Anterior cingulate cortex (tissue), 58 donors: ENCODE results near the gene ATP7B.
"Not testable (repeated sequence)": the region's sequence is repeated elsewhere in the genome, so short reads cannot be mapped to it uniquely, and the experiment has no call there.

ENCODE experiments used
- DNase-seq, 58 donors: peaks; one replicate each; lab custom pipeline; 2025; lab: John Stamatoyannopoulos, UW

Gene ATP7B

DNA sequence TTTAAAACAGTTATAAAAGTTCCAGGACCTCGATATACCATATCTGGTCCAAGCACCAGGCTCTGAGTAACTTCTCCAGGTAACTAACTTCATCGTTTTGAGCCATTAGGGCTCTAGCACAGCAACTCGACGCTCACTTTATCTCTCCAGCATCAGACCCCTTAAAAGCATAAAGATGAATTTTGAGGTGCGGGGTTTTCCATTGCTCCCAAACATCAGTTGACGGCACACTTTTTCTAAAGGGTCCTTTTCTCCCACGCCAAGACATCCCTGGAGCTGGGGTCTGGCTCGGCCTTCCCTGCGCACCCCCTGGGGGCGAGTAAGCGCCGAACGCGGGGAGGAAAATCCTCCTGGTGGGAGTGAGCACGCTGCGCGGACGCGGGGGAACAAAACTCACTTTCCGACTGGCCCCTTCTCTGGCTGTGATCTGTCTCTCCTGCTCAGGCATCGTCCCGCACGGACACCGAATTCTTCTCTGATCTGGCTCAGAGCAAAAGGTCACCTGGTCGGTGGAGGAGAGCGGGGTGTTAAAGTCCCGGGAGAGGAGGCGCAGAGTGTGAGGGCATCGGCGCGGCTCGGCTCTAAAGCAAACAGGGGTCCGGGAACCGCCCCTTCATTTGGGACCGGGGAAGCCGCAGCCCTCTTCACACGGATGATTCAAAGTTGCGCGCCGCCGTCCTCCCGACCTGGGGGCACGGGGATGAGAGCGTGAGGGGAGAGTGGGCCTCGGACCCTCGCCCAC, at the start of gene ATP7B:
Gene ATP7B, minus strand, starts transcription at position 561 of the 742 bp plus-strand sequence. Its CDS starts 113 bp downstream, at position 448.
- peak in 12 of 58 donors; percentile 3 to 63 (median 35) for DNase-seq

DNA sequence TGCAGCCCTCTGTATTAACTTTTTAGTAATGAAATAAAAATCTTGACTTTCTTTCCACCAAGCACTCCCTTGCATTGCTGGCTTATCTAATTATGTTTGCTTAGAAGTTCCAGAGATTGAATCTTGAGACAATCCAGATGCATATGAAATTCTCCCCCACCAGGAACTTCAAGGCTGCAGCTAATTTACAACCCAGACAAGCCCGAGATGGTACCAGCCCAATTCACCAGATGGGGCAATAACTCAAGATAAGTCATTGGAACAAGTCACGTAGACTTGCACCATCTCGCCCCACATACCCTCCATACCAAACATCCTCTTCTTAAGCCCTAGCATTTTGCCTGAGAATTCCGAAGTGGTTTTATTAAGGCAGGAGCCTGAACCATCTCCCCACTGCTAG, 42.2 kb upstream of the ATP7B start:
- no peak for DNase-seq

DNA sequence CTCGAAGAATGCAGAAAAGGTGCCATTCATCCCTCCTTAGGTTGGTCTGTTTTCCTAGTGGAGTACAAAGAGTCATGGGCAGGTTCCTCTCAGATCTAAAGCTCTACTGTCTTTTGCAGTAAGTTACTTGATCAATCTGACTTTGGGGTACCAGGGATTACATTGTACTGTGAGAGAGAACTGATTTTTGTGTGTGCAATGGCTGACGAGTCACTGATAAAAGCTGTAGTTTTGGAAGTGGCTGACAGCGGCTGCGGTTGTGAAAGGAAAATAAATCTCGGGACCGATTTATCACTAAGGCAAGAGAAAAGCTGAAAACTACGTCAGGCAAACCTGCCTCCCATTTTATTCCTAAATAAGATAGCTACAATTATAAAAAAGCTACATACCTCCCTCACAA, 40.1 kb upstream of the ATP7B start:
- DNase-seq = no peak

DNA sequence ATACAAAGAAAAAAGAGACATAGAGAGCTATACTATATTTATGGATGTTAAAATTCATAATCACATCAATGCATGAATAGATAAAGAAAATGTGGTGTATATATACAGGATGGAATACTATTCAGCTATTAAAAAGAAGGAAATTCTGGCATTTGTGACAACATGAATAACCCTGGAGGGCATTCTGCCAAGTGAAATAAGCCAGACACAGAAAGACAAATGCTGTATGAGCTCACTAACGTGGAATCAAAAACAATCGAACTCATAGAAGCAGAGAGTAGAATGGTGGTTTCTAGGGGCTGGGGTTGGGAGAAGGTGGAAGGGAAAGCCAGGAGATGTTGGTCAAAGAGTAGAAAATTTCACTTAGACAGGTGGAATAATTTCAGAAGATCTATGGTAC, 37.3 kb upstream of the ATP7B start:
- DNase-seq = no peak

DNA sequence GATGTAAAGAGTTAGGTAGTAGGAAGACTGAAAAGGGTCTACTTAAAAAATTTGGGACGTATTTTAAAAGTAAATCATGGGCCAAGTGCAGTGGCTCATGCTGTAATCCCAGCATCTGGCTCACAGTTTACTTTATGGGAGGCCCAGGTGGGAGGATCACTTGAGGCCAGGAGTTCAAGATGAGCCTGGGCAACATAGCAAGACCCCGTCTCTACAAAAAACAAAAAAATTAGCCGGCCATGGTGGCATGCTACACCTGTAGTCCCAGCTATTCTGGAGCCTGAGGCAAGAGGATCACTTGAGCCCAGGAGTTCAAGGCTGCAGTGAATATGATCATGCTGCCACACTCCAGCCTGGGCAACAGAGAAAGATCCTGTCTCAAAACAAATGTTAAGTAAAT, 36.2 kb upstream of the ATP7B start:
- no peak for DNase-seq

DNA sequence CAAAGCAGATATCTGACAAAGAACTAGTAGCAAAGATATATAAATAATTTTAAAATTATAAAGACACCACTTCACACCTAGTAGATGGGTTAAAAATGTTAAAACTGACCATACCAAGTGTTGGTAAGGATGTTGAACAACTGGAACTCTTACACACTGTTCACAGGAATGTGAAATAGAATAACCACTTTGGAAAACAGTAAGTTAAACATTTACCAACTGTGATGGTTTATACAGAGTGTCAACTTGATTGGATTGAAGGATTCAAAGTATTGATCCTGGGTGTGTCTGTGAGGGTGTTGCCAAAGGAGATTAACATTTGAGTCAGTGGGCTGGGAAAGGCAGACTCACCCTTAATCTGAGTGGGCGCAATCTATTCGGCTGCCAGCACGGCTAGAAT, 32.4 kb upstream of the ATP7B start:
- DNase-seq = no peak

DNA sequence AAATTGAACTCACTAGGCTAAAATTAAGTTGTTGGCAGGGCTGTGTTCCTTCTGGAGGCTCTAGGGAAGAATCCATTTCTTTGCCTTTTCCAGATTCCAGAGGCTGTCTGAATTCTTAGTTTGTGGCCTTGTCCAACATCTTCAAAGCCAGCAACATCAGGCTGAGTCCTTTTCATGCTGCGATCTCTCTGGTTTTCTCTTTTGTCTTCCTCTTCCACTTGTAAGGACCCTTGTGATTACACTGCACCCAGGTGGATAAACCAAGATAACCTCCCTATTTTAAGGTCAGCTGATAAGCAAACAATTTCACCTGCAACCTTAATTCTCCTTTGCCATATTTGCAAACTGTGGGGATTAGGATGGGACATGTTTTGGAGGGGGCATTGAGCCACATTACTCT, 24.8 kb upstream of the ATP7B start:
- no peak for DNase-seq

DNA sequence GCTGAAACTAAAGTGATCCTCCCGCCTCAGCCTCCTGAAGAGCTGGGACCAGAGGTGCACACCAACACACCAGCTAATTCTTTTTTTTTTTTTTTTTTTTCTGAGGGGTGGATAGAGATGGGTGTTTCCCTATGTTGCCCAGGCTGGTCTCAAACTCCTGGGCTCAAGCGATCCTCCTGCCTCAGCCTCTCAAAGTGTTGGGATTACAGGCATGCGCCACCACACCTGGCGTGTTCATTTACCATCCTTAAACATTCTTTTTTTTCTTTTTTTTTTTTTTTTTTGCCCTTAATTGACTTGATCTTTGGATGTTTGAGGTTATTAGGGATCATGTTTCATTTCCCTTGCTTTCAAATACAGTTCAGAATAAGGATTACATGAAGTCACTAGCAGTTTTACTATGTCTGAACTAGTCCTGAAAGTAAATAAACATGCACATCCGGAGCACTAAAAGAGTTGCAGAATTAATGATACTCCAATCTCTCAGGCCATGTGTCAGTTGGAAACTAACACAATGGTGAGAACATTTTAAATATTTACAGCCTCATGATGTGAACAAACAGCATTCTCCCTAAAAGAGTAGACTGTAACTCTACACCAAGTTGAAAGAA, 23.5 kb upstream of the ATP7B start:
- no peak for DNase-seq

DNA sequence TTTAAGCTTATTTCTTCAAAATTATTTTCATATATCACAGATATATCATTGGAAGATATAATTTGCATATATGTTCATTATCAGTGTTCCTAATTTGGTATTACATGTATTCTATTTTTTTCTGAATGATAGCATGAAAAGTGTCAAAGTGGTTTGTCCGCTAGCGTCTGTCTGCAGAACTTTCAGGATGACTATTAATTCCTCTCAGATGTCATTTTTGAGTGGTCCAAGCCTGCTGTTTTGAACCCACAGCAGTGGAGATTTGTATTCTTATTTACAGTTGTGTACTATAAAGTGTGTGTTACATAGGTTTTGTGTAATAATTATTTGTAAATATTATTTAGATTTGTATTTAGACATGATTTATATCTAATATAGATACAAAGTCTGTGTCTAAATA, 21.8 kb upstream of the ATP7B start:
- DNase-seq = no peak

DNA sequence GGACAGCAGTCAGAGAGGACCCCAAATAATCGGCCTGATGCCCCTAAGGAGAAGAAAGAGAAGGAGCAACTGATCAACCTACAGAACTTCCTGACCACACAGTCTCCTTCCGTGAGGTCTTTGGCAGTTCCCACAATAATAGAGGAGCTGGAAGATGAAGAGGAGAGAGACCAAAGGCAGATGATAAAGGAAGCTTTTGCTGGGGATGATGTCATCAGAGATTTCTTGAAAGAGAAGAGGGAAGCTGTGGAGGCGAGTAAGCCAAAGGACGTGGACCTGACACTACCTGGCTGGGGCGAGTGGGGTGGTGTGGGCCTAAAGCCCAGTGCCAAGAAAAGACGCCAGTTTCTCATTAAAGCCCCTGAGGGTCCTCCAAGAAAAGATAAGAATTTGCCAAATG, 19.2 kb upstream of the ATP7B start:
- DNase-seq = not testable (repeated sequence)

DNA sequence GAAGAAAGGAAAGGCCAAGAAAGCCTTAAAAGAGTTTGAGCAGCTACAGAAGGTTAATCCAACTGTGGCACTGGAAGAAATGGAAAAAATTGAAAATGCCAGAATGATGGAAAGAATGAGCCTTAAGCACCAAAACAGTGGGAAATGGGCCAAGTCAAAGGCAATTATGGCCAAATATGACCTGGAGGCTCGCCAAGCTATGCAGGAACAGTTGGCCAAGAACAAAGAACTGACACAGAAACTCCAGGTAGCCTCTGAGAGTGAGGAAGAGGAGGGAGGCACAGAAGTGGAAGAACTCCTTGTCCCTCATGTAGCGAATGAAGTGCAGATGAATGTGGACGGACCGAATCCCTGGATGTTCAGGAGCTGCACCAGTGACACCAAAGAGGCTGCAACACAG, 18.3 kb upstream of the ATP7B start:
- DNase-seq = no peak

DNA sequence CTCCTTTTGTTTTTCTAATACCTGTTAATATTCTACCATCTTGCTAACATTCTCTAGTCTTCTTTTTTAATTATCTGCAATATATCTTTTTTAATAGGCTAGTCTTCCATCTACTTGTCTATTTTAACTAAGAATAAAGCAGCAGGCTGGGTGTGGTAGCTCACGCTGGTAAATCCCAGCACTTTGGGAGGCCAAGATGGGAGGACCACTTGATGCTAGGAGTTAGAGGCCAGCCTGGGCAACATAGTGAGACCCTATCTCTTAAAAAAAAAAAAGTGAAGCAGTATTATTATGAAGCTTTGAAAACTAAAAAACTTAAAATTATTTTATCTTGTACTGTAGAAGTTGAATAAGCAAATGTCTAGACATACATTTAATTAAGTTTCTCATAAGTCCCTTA, 16.6 kb upstream of the ATP7B start:
- no peak for DNase-seq

DNA sequence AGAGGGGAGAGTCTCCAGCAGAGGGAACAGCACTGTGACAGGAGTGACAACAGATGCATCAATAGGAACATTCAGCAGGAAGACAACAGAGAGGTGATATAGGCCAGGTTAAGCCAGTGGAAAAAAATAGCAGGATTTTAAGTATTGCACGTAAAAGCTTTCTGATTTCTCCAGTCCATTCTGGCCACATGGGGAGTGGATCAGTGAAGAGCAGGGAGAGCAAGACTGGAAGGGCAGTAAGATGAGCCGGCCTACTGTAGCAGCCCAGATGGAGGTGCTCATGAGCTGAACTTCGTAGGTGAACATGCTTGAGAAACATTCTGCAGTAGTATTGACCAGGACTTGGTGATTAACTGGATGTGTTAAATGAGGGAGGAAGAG, 15.0 kb upstream of the ATP7B start:
- DNase-seq = no peak

DNA sequence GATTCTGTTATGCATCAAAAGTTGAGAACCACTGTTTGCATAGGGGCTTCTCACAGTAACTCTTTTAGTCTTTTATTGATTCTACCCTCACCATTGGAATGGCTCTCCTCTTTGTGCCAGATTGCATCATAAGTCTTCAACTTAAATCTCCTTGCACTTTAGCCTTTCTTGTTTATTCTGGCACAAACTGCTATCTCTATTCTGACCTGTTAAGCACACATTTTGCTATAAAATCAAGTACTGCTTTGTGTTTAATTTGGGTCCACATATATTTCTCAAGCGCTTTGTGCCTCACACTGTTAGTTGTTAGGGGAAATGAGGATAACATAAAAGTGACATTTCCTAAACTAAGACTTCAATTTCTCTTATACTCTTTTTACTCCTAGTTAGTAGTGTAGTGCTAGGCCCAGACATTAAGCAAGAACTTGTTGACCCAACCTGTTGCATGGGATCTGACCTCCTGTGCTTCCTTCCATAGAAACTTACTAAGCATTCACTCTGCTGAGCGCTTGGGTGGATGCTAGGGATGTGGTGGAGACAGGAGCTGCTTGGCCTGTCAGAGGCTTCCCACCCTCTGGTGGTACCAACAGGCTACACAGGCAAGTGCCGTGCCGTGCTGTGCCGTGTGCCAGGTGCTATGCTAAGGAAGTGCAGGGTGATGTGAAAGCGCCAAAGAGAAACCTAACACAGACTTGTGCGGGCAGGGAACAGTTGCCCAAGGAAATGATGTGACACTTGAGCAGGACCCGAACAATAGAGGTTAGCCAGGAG, 14.4 kb upstream of the ATP7B start:
- DNase-seq = no peak

DNA sequence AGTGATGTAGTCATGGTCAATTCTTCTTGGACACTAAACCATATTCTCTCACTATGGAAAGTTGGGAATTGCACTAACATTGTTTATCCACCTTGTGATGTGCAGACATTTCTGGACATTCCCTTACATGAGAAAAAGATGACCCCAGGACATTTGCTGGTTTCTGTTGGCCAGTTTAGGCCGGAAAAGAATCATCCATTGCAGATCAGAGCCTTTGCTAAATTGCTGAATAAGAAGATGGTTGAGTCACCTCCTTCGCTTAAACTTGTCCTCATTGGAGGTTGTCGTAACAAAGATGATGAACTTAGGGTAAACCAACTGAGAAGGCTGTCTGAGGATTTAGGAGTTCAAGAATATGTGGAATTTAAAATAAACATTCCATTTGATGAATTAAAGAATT, 13.2 kb upstream of the ATP7B start, which contains the start of gene UTP14C:
Gene UTP14C, plus strand, starts transcription at position 211 of the 400 bp plus-strand sequence. CDS start 4,114 bp downstream, outside the sequence.
- no peak for DNase-seq

DNA sequence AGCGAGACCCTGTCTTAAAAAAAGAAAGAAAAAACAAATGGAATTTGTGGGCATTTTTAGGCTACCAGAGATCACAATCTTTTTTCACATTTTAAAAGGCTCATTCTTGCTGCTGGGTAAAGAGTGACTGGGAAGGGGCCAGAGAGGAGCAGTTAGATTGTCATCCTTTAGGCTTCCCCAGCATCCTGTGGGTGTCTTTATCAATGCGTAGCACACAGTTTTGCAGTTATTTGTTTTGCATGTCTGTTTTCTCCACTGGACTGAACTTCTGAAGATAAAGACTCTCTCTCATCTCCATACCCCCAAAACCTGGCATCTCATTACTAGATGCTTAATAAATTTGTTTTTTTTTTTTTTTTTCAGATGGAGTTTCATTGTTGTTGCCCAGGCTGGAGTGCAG, 11.1 kb upstream of the ATP7B start:
- DNase-seq = no peak

DNA sequence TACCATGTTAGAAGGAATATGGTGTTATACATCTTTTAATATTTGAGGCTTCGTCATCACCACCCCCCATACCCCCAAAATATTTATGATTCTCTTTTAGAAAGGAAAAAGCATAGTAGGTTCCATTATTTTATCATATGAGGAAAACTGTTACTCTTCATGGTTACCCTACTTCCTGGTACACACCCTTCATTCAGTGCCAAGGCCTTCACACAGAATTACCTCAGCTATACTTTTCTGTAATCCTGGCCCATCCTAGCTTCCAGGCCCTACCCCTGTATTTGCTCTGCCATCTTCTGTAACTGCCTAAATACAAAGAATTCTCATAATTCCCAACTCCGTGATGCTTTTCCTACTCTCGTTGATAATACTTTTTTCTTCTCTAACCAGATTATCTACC, 8.9 kb upstream of the ATP7B start:
- no peak for DNase-seq

DNA sequence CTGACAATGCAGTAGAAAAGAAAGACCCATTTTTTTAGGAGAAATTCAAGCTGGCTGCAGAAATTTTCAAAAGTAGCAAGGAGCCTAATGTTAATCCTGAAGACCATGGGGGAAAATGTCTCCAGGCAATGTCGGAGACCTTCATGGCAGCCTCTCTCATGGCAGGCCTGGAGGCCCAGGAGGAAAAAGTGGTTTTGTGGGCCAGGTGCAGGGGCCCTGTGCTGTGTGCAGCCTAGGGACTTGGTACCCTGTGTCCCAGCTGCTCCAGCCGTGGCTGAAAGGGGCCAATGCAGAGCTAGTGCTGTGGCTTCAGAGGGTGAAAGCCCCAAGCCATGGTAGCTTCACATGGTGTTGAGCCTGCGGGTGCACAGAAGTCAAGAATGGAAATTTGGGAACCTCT, 5.0 kb upstream of the ATP7B start:
- no peak for DNase-seq

DNA sequence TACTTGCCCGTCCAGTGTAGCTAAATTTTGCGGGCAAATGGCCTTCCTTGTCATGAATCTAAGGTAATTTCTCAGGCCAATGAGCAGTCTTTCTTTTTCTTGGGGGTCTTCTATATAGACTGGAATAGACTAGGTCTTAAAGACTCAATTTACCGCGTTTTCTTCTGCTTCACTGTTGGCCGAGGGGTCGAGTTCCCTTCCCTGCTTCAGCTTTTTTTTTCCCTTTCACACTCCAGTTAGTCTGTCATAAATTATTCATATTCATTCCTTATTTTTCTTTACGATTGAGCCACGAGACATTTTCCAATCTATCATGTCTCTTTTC, 1.2 kb upstream of the ATP7B start:
- no peak for DNase-seq

DNA sequence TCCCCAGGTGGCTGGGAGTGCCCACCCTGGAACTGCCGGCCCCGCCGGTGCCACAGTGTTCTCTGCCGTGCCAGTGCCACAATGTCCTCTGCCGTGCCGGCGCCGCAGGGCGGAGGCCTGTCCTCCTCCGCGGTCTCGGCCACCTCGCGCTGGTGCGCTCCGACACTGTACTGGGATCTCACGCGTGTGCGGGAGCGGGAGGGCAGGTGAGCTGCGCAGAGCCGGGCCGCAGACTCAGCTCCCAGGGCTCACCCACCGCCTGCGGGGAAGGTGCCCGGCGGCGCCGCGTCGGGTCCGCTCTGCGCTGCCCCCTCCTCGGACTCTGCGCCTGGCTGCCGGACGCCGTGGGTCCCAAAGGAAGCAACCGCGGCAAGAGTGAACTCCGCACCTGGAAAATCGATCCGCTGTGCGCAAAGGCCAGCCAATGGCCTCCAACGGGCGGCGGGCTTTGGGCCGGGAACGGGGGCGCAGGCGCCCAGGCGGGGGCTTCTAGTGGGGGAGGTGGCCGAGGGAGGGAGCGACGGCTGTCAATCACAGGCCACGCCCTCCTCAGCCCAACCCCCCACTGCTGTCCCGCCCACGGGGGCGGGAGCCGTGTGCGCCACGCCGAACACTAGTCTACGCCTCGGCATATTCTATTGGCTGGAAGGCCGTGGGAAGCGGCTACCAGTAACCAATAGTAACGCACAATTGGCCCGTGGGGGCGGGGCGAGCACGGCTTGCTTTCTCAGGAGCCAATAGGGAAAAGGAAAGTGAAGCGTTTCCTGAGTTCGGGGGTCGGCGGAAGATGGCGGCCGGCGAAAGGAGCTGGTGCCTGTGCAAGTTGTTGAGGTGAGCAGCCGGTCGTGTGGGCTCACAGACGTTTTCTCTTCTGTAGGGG, 622 bp upstream of the ATP7B start, which contains the start of gene ALG11:
Gene ALG11, plus strand, starts transcription at position 767 of the 880 bp plus-strand sequence. Its CDS starts 21 bp downstream, at position 788.
- peak; percentile 83 to 99 (median 98) for DNase-seq

DNA sequence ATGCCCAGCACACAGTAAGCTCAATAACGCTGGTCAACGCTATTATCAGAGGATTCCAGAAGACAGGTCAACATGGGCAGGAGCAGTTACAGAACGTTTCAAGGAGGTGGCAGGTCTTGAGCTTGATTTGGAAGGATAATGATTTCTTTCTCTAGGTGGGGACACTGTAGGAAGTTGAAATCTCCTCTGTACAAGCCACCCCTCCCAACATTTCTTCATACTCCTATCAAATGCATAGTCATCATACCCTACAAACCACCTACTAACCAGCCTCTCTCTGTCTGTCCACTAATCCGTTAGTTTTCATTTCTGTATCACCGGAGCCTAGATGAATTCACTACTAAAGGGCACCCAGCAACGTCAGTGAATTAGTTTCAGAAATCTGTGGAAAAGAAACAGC, 1.3 kb downstream of the ATP7B start:
- no peak for DNase-seq
